ENCODE measurements around the gene SPOCK1. TPM values are rescaled to one million over a fixed set of nuclear protein-coding genes. Genes with fewer than 3 reads are reported as not detected.
A peak's percentile ranks its signal among the peaks of the same experiment; 100 is the strongest.

The SPOCK1 gene
- total and polyA plus RNA-seq, 8 donors, result 0.46 to 15.6 (median 9.2) TPM

GRCh38 chr5:137490591-137490990, 8.5 kb downstream of the SPOCK1 start:
- H3K4me1 ChIP-seq, result no peaks in the 10 kb centered on the region
- H3K27ac ChIP-seq, result no peak overlapping the region
- 79 to 95% (median 86%) methylated on average over 3 of the region's 3 CpGs for WGBS, 5 donors
- intact Hi-C loops (cut with DNase I; ENCODE audit: low total_unique reads), result no loop called here
- TF ChIP-seq CTCF (IDR thresholded peaks at IDR 0.05) (no peak), POLR2AphosphoS5 (IDR thresholded peaks at IDR 0.05) (no peak), EP300 (IDR thresholded peaks at IDR 0.05) (no peak), POLR2A (IDR thresholded peaks at IDR 0.05) (no peak)
- H3K27me3 ChIP-seq, result peaks cover 0 to 4% (median 0%) of the 10 kb centered on the region in 3 donors
- H3K9me3 ChIP-seq, result no peaks in the 10 kb centered on the region
- no peaks in the 10 kb centered on the region for H3K36me3 ChIP-seq
- no peak overlapping the region for H3K4me3 ChIP-seq
- peak in 1 of 2 donors; percentile 5 for DNase-seq

GRCh38 chr5:137488974-137489373, 10.2 kb downstream of the SPOCK1 start:
- TF ChIP-seq EP300 (IDR thresholded peaks at IDR 0.05), result no peak
- no peak for TF ChIP-seq POLR2AphosphoS5 (IDR thresholded peaks at IDR 0.05)
- TF ChIP-seq POLR2A (IDR thresholded peaks at IDR 0.05), result no peak
- TF ChIP-seq CTCF (IDR thresholded peaks at IDR 0.05), result no peak

GRCh38 chr5:137488516-137488915, 10.6 kb downstream of the SPOCK1 start:
- no peak for DNase-seq
- intact Hi-C loops (cut with DNase I; ENCODE audit: low total_unique reads), result no loop called here
- WGBS, 5 donors, result 82 to 90% (median 87%) methylated on average over 10 of the region's 10 CpGs
- Histone ChIP-seq H3K4me1 (no peaks in the 10 kb centered on the region), H3K36me3 (no peaks in the 10 kb centered on the region), H3K27me3 (no peaks in the 10 kb centered on the region), H3K4me3 (no peak overlapping the region), H3K27ac (no peak overlapping the region), H3K9me3 (no peaks in the 10 kb centered on the region)
- TF ChIP-seq CTCF (IDR thresholded peaks at IDR 0.05) (no peak), EP300 (IDR thresholded peaks at IDR 0.05) (no peak), POLR2AphosphoS5 (IDR thresholded peaks at IDR 0.05) (no peak), POLR2A (IDR thresholded peaks at IDR 0.05) (no peak)

More at GRCh38 chr5:137488974-137489373, 10.2 kb downstream of the SPOCK1 start:
- Histone ChIP-seq H3K4me3 (no peak overlapping the region), H3K36me3 (no peaks in the 10 kb centered on the region), H3K9me3 (no peaks in the 10 kb centered on the region), H3K27me3 (no peaks in the 10 kb centered on the region), H3K4me1 (no peaks in the 10 kb centered on the region), H3K27ac (no peak overlapping the region)
- intact Hi-C loops (cut with DNase I; ENCODE audit: low total_unique reads), result no loop called here
- no peak for DNase-seq
- 87 to 98% (median 91%) methylated on average over 2 of the region's 2 CpGs for WGBS, 5 donors

GRCh38 chr5:137487600-137487999, 11.5 kb downstream of the SPOCK1 start:
- Histone ChIP-seq H3K9me3 (no peaks in the 10 kb centered on the region), H3K4me3 (no peak overlapping the region), H3K27me3 (no peaks in the 10 kb centered on the region), H3K36me3 (no peaks in the 10 kb centered on the region), H3K27ac (no peak overlapping the region), H3K4me1 (no peaks in the 10 kb centered on the region)
- 79 to 95% (median 82%) methylated on average over 1 of the region's 1 CpG for WGBS, 5 donors
- intact Hi-C loops (cut with DNase I; ENCODE audit: low total_unique reads), result no loop called here
- no peak for DNase-seq
- TF ChIP-seq CTCF (IDR thresholded peaks at IDR 0.05), result no peak
- no peak for TF ChIP-seq EP300 (IDR thresholded peaks at IDR 0.05)
- TF ChIP-seq POLR2AphosphoS5 (IDR thresholded peaks at IDR 0.05), result no peak
- TF ChIP-seq POLR2A (IDR thresholded peaks at IDR 0.05), result no peak

Data from stomach (tissue), 9 donors.